Measurements from ENCODE around the gene ZFP92. TPM values are rescaled to one million over a fixed set of nuclear protein-coding genes. Genes with fewer than 3 reads are reported as not detected.

The ZFP92 gene
- total and polyA plus RNA-seq, 8 donors, result 0.98 to 2.9 (median 1.2) TPM

DNA sequence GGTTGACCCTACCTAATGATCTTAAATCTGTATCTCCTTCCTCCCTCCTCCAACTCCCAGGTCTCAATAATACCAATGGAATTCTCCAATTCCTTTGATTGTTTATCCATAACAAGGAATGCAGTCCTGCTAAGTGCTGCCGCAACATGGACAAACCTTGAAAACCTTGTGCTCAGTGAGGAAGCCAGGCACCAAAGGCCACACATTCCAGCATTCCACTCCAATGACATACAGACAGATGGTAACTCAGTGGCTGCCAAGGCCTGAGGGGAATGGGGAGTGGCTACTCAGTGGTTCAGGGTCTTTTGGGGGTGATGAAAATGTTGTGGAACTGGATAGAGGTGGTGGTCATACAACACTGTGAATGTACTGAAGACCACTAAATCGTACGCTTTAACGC is 48.7 kb downstream of the ZFP92 start:
- Histone ChIP-seq H3K9me3 (no peaks in the 10 kb centered on the region), H3K4me1 (no peaks in the 10 kb centered on the region), H3K27me3 (no peaks in the 10 kb centered on the region), H3K4me3 (no peak overlapping the region), H3K36me3 (peaks cover 0 to 47% of the 10 kb centered on the region in 2 donors), H3K27ac (no peak overlapping the region)
- TF ChIP-seq CTCF (IDR thresholded peaks at IDR 0.05), result no peak
- no peak for DNase-seq
- intact Hi-C loops (cut with DNase I), result no loop called here
- ATAC-seq, result no peak

DNA sequence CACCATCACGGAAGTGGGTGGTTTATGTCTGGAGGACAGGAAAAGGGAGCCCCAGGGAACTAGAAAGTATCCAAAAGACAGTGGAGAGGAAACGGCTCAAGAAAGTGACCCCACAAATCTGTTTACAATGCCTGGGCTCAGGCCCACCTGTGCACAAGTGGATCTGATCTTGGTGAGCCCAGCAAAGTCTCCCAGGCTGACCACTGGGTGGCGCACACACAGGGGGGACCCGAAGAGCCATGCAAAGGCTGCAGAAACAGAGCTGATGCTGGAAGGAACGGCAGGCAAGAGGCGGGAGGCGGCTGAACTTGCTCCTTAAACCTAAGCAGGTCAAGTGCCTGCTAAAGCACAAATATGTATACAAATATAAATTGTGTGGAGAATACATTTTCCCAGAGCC is 49.6 kb downstream of the ZFP92 start:
- Histone ChIP-seq H3K9me3 (no peaks in the 10 kb centered on the region), H3K27me3 (no peaks in the 10 kb centered on the region), H3K4me1 (no peaks in the 10 kb centered on the region), H3K27ac (no peak overlapping the region), H3K4me3 (no peak overlapping the region), H3K36me3 (peaks cover 0 to 38% of the 10 kb centered on the region in 2 donors)
- peak; percentile 74 for ATAC-seq
- DNase-seq, result no peak
- TF ChIP-seq CTCF (IDR thresholded peaks at IDR 0.05), result peak; percentile 34 to 43
- intact Hi-C loops (cut with DNase I), result no loop called here

Other genes with a start within 250 kb of the ZFP92 start
- not detected for gene MAGEA1, start 232.2 kb upstream of the ZFP92 start, total RNA-seq
- not detected for gene MAGEA1, start 232.2 kb upstream of the ZFP92 start, polyA plus RNA-seq (ENCODE audit: insufficient read length in 6 of 6)
- not detected for gene PNMA6F, start 89.7 kb upstream of the ZFP92 start, total RNA-seq
- gene PNMA6F, start 89.7 kb upstream of the ZFP92 start, polyA plus RNA-seq (ENCODE audit: insufficient read length in 6 of 6), result not detected
- gene ZNF275, start 77.3 kb upstream of the ZFP92 start, total RNA-seq, result 10 to 100 TPM in 1 of 2 donors, 1 to 10 TPM in 1; 7.6 to 11.0 TPM
- 10 to 100 TPM; 14.6 to 18.6 (median 16.1) TPM for gene ZNF275, start 77.3 kb upstream of the ZFP92 start, polyA plus RNA-seq (ENCODE audit: insufficient read length in 6 of 6)
- gene PNMA6E, start 10.1 kb upstream of the ZFP92 start, total RNA-seq, result not detected
- gene PNMA6E, start 10.1 kb upstream of the ZFP92 start, polyA plus RNA-seq (ENCODE audit: insufficient read length in 6 of 6), result not detected
- 1 to 10 TPM in 1 of 2 donors, under 1 TPM in 1; 0.55 to 1.1 TPM for gene TREX2, start 34.6 kb downstream of the ZFP92 start, total RNA-seq
- 1 to 10 TPM in 2 of 6 donors, under 1 TPM in 4; 0.67 to 1.4 (median 0.92) TPM for gene TREX2, start 34.6 kb downstream of the ZFP92 start, polyA plus RNA-seq (ENCODE audit: insufficient read length in 6 of 6)
- gene HAUS7, start 59.1 kb downstream of the ZFP92 start, total RNA-seq, result 10 to 100 TPM; 20.1 to 28.0 TPM
- gene HAUS7, start 59.1 kb downstream of the ZFP92 start, polyA plus RNA-seq (ENCODE audit: insufficient read length in 6 of 6), result 10 to 100 TPM; 31.7 to 42.4 (median 36.0) TPM
- gene BGN, start 83.5 kb downstream of the ZFP92 start, total RNA-seq, result 100 to 1,000 TPM; 200 to 492 TPM
- gene BGN, start 83.5 kb downstream of the ZFP92 start, polyA plus RNA-seq (ENCODE audit: insufficient read length in 6 of 6), result 100 to 1,000 TPM; 175 to 233 (median 201) TPM
- gene ATP2B3, start 106.2 kb downstream of the ZFP92 start, total RNA-seq, result not detected
- gene ATP2B3, start 106.2 kb downstream of the ZFP92 start, polyA plus RNA-seq (ENCODE audit: insufficient read length in 6 of 6), result under 1 TPM; 0.10 to 0.33 (median 0.19) TPM
- gene CCNQ, start 187.7 kb downstream of the ZFP92 start, total RNA-seq, result 10 to 100 TPM; 17.1 to 18.7 TPM
- 10 to 100 TPM; 10.8 to 15.5 (median 12.5) TPM for gene CCNQ, start 187.7 kb downstream of the ZFP92 start, polyA plus RNA-seq (ENCODE audit: insufficient read length in 6 of 6)
- under 1 TPM in 1 of 2 donors, not detected in 1; 0.16 TPM for gene DUSP9, start 235.7 kb downstream of the ZFP92 start, total RNA-seq
- under 1 TPM; 0.10 to 0.56 (median 0.30) TPM for gene DUSP9, start 235.7 kb downstream of the ZFP92 start, polyA plus RNA-seq (ENCODE audit: insufficient read length in 6 of 6)